ENCODE data around the gene GREM1. TPM values are rescaled to one million over a fixed set of nuclear protein-coding genes. Genes with fewer than 3 reads are reported as not detected.

GREM1 gene
- total and polyA plus RNA-seq, 9 of the 15 experiments (the other 6 are each of a cell fraction or from before 2014, with no cell fraction given) = 0.01 to 0.20 (median 0.06) TPM; not detected in 6

- Histone ChIP-seq H3K27me3 (ENCODE audit: control insufficient read depth in 2 of 2, insufficient read depth in 2 of 2, low read length in 2 of 2) (peaks cover 14 to 15% of the 10 kb centered on the region in 2 experiments; a peak in 3 of 5 replicates), H3K36me3 (ENCODE audit: control insufficient read depth, insufficient read depth, low read length) (no peaks in the 10 kb centered on the region), H3K4me3 (no peak overlapping the region), H3K79me2 (ENCODE audit: control insufficient read depth, insufficient read depth, low read length) (no peaks in the 10 kb centered on the region), H3K4me1 (replicated peaks in 1 of 2; ENCODE audit: control insufficient read depth in 2 of 2, insufficient read depth in 2 of 2, low read length in 2 of 2) (no peaks in the 10 kb centered on the region), H3K9ac (ENCODE audit: insufficient read depth in 1 of 2, low read depth in 2 of 2, low read length in 2 of 2) (no peak overlapping the region), H3K27ac (ENCODE audit: extremely low read depth, low read depth, low read length) (no peak overlapping the region), H4K20me1 (replicated peaks; ENCODE audit: control insufficient read depth, insufficient read depth, low read length) (no peaks in the 10 kb centered on the region), H3K9me3 (replicated peaks; ENCODE audit: control insufficient read depth, insufficient read depth, low read depth, low read length) (no peaks in the 10 kb centered on the region), H2AFZ (ENCODE audit: low read depth, low read length) (no peak overlapping the region), H3K9me1 (ENCODE audit: control insufficient read depth, insufficient read depth, low read length) (no peaks in the 10 kb centered on the region), H3K4me2 (ENCODE audit: insufficient read depth, low read length) (no peak overlapping the region)
- DNase-seq (ENCODE audit: extremely low read depth in 1 of 4, low spot score in 3 of 4) (no peak), ATAC-seq (no peak), FAIRE-seq (no peak)
- ChIA-PET CTCF (ENCODE audit: low intra/inter-chr PET ratio) (interaction anchor here (0.7 kb wide), 1 partner anchor 1306 kb away, joined by 3 read pairs; no protein-coding TSS in a partner anchor), POLR2A (no interaction called here)
- intact Hi-C loops (cut with micrococcal nuclease) (no loop called here), in situ Hi-C loops (cut with MboI) (no loop called here)
- 0% methylated on average over 1 of the region's 1 CpG for WGBS (ENCODE audit: insufficient coverage, low coverage, missing lambda C conversion rate)
- no TSS peak for BruUV-seq (replicated peaks)
- TF ChIP-seq RBM25 (IDR thresholded peaks at IDR 0.05; ENCODE audit: low read depth, low read length, severe bottlenecking) (no peak), SIN3A (IDR thresholded peaks at IDR 0.05; ENCODE audit: borderline replicate concordance in 2 of 2, control insufficient read depth in 1 of 2, low read depth in 2 of 2, low read length in 2 of 2) (no peak), CLOCK (CRISPR knock-in tag; IDR thresholded peaks at IDR 0.05; ENCODE audit: borderline replicate concordance) (no peak), SNIP1 (IDR thresholded peaks at IDR 0.05; ENCODE audit: low read depth) (no peak), SRSF7 (optimal IDR thresholded peaks at IDR 0.05; ENCODE audit: low read depth, low read length) (no peak), SP1 (CRISPR knock-in tag; IDR thresholded peaks at IDR 0.05) (no peak), NKRF (IDR thresholded peaks at IDR 0.05; ENCODE audit: borderline replicate concordance) (no peak), EHMT2 (IDR thresholded peaks at IDR 0.05) (no peak), ZBTB34 (CRISPR knock-in tag; IDR thresholded peaks at IDR 0.05) (no peak), ATF3 (IDR thresholded peaks at IDR 0.05) (no peak), ATF3 (CRISPR knock-in tag; conservative IDR thresholded peaks at IDR 0.05) (no peak), ZFP91 (CRISPR knock-in tag; IDR thresholded peaks at IDR 0.05) (no peak), ATF7 (IDR thresholded peaks at IDR 0.05) (no peak)
These were observed 32.2 kb upstream of the GREM1 start for GRCh38 chr15:32685576-32685975.

Measured in K562 (cell line).